ENCODE measurements around the gene NUCKS1.
A peak's percentile ranks its signal among the peaks of the same experiment; 100 is the strongest.
"Not testable (repeated sequence)": the region's sequence is repeated elsewhere in the genome, so short reads cannot be mapped to it uniquely, and the experiment has no call there.

NUCKS1 gene

DNA sequence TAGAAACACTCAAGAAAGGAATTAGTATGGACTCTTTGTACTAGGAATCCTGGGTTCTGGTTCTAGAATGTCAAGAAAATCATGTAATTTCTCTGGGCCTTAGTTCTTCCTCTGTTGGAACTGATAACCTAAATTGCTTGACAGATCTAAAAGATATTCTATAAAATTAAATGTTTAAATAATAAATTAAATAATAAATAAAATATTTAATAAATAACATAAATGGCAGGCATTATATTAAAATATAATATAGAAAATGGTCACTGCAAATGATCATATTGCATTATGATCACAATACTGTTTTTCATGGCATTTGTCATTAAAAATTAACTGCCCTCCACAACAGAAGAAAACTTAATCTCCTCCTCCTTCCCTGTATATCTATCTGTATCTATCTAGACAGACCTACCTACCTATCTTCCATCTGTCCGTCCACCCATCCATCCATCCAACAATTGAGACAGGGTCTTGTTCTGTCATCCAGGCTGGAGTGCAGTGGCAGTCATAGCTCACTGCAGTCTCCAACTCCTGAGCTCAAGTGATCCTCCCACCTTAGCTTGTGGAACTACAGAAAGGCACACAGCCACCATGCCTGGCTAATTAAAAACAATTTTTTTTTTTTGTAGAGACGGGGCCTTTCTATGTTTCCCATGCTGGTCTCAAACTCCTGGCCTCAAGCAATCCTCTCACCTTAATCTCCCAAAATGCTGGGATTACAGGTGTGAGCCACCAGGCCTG is 16.4 kb downstream of the NUCKS1 start:
- no peak for DNase-seq (ENCODE audit: low spot score)

GRCh38 chr1:205729945-205730610 is 19.9 kb downstream of the NUCKS1 start:
- no peak for DNase-seq (ENCODE audit: low spot score)

DNA sequence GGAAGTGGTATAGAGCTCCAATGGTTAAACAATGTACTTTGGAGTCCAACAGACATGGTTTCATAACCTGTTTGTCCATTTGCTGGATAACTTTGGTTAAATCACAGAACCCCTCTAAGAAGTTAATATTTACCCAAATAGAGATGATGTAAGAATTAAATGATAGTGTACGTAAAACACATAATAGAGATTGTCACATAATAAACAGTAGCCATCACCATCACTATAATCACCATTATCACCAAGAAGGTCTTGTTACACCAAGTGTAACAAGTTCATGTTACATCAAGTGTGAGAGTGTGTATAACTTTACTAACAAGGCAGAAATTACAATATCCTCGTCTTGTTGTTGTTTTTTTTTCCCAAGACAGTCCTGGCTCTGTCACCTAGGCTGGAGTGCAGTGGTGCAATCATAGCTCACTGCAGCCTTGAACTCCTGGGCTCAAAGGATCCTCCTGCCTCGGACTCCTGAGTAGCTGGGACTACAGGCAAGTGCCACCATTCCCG is 23.3 kb downstream of the NUCKS1 start:
- no peak for DNase-seq (ENCODE audit: low spot score)

- no peak for DNase-seq (ENCODE audit: low spot score)
Observed at GRCh38 chr1:205725514-205725913, 24.5 kb downstream of the NUCKS1 start.

- not testable (repeated sequence) for DNase-seq (ENCODE audit: low spot score)
Observed at GRCh38 chr1:205720740-205721139, 29.2 kb downstream of the NUCKS1 start.

GRCh38 chr1:205719762-205720161 is 30.2 kb downstream of the NUCKS1 start:
- DNase-seq (ENCODE audit: low spot score), result no peak

DNA sequence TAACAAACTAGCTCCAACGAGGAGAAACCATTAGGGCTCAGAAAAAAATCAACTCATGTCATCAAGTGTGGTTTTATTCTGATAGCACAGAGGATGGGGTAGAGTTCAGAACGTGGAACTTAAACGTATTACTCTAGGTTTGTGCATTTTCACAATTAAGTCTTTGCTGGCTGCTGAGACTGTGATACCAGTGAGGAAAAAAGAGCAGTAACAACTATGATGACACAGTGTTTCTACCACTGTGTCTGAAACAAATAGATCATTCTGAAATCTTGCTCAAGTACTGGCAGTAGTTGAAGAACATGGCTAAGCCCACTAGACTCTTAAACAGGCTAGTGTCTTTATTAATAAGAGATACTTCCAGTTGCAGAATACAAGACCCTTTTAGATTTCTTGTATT is 31.0 kb downstream of the NUCKS1 start:
- DNase-seq (ENCODE audit: low spot score), result no peak

DNA sequence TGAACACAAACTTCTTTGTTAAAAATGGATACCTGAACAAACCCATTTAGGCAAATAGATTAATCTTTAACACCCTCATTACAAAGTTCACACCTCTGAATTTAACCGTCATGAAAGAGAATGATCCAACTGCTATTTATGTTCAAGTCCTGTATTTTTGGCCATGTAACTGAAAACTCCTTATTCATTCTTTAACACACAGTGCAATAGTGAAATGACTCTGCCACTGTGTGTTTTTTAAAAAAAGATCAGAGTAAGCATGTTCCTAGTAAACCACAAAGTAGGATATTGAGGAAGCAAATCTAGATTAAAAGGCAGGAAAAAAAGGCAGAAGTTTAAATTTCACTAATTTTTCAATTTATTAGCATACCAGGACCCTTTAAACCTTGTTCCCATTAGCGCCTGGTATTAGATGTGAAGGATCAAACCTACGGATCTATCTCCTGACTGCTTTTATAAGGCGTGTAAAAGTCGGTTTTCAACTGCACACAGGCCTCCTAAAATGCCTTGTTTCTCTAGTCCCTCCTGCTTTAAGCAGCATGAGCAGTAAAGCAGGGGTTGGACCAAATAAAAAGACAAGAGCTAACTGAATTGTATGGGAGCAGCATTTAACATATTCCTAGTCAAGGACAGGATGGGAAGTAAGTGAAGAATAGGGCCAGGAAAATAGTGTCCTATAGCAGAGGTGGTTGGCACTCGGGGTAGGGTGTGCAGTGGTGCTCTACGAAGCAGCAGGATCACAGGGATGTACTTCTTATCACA is 33.4 kb downstream of the NUCKS1 start:
- no peak for DNase-seq (ENCODE audit: low spot score)

DNA sequence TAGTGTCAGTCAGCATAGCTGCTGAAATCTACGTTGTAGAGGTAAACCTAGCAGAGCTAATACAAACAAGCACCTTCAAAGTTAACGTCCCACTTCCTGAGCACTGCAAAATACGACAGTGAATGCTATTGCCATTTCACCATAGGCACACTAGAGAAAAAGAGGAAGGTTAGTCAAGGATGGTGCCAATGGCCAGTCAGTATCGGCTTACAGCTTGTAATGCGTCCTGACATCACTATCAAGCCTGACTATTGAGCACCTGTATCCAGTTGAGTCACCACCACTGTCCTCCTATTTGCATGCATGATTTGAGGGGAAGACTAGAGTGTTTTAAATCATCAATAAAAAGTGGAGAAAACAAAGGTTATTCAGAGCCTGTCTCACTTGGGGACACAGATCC is 34.4 kb downstream of the NUCKS1 start:
- no peak for DNase-seq (ENCODE audit: low spot score)

- DNase-seq (ENCODE audit: low spot score), result no peak
Observed at GRCh38 chr1:205714906-205715246, 35.1 kb downstream of the NUCKS1 start.

GRCh38 chr1:205714190-205714905 is 35.6 kb downstream of the NUCKS1 start:
- DNase-seq (ENCODE audit: low spot score), result no peak

DNA sequence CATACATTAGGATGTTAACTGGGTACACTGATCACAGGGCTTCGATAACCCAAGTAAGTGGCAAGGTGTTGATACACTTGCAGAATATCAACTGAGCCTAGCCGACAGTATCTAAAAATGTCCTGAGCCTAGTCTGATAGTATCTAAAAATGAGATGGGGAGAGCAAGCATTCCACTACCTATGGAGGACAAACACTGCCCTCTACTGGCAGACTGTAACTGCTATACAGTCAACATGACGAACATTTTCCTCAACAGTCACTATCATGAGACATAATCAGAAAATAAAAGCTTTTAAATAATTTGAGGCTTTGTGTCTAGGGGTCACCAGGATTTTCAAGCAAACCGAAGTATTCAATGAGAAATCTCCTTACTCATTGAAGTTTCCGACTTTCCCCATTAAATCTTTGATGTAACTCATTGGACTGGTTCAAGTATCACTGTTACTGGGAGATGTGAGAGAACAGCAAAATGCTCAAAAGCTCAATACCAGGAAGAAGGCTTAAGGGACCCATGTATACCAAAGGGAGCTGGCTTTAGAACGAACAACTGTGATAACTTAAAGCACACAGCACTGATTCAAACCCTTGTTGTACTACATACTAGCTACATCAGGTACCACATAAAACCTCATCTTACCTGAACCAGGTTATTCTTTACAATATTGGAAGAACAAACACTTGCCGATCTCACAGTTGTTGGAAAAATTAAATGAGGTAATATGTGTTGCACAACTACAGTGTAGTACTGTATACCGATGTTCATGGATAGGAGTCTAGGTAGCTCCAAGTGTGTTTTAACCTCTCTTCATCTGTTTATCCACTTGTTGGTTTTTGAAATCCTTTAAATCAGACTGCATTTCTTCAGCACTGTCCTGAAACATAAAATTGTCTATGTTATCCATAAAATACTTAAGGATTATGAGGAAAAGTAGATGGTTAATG is 38.6 kb downstream of the NUCKS1 start:
- DNase-seq (ENCODE audit: low spot score), result peak; percentile 68

DNA sequence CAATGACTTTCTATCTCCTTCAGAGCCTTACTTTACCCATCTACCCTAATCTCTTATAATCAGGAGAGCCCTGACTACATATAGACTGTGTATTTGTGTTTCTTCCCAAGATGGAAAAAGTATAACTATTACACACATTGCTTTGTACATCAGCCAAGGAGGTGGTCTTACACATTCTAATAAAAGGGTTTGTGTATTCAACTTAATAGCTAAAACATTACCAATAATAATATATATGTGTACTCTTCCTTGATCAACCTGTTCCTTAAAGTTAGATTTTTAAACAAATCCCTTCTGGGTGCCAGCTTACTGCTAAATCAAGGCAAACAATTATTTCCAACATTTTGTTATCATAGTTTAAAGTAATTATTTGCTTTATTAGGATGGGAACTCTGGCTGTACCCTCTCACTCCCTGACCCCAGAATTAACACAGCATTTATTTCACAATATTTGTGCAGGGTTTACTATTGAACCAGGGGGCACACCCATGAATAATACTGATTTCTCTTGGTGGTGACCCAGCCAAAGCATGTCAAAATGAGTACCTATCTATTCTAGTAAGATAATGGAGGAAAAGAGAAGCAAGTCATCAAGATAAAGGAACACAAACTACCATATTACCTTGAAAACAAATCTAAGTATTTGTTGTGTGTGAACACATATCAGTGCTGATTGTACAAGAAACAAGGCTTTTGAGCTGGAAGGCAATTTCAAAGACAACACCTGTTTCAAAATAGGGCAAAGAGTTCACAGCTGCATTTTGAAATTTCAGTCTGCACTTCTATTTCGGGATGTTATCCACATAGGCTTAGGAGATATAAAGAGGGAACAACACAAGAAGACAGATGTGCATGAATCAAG is 39.5 kb downstream of the NUCKS1 start:
- DNase-seq (ENCODE audit: low spot score), result no peak

DNA sequence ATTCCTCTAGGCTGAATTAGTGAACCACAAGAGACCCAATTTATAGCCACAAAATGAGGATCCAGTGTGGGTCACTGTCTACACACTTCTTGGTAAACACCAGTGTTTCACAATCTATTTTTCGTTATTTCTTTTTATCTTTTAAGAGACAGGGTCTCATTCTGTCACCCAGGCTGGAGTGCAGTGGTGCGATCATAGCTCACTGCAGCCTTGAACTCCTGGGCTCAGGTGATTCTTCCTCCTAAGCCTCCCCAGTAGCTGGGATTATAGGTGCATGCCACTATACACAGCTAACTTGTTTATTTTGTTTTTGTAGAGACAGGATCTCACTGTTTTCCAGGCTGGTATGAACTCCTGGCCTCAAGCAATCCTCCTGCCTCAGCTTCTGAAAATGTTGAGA is 40.3 kb downstream of the NUCKS1 start:
- no peak for DNase-seq (ENCODE audit: low spot score)

DNA sequence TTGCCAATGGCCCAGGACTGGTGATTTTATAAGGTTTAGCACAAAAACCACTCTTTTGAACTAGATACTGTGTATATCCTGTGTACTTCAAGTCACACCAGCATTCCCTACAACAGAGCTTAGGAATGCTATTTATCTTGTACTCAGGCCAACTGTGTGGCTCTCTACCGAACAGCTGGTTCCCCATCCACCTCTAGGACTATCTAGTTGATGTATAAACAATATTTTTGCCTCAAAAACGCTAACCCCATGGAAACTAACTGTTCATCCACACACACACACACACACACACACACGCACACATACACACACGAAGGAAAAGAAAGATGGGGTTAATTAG is 41.0 kb downstream of the NUCKS1 start:
- no peak for DNase-seq (ENCODE audit: low spot score)

- no peak for DNase-seq (ENCODE audit: low spot score)
Observed at GRCh38 chr1:205706601-205707502, 43.1 kb downstream of the NUCKS1 start.

- no peak for DNase-seq (ENCODE audit: low spot score)
Observed at GRCh38 chr1:205704903-205705302, 45.1 kb downstream of the NUCKS1 start.

DNA sequence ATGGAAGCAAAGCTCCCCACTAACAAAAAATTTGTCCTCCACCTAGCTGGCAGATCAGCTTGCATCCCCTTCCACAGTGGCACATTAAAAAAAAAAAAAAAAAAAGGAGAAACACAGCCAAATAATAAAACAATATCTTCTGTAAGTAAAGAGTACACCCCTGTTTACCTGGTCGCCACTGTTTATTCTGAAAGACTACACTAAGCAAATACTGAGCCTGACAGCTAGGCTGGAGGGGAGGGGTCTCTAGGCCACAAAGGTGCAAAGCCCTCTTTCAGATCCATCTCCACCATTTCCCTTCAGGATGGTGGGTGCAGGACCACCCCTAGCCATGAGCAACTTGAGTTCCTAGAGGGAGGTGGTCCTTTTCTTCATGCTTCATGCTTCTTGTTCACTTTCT is 46.9 kb downstream of the NUCKS1 start:
- DNase-seq (ENCODE audit: low spot score), result no peak

GRCh38 chr1:205701891-205702290 is 48.1 kb downstream of the NUCKS1 start:
- DNase-seq (ENCODE audit: low spot score), result no peak

Data from SK-N-DZ (cell line).